A549 treated with CpdA at 1 μM for 4 hours (cell line): ENCODE results near the gene OR2AT4. TPM values are rescaled to one million over a fixed set of nuclear protein-coding genes. Genes with fewer than 3 reads are reported as not detected.

Source experiments
- total RNA-seq: library from RNA; stranded (reverse); fragments of 200-300 nt; extraction: Qiagen RNA extraction; gene quantifications from 5 replicates; pipeline ENCODE4 v1.2.3, GENCODE V29; 2022; ENCODE audit warnings: low read depth

The OR2AT4 gene
- total RNA-seq = 0.02 TPM in 1 of 5 replicates, not detected in the others

GRCh38 chr11:75096456-75097172, at the start of gene OR2AT4:
OR2AT4 (minus strand) TSS chr11:75096876.

Other genes starting within 250 kb of the OR2AT4 start
- gene XRRA1, start 147.8 kb downstream of the OR2AT4 start, total RNA-seq = 4.1 to 7.7 TPM (median 5.2 TPM) in 5 replicates
- 221 to 368 TPM (median 262 TPM) in 5 replicates for gene SPCS2, start 147.6 kb downstream of the OR2AT4 start, total RNA-seq
- gene NEU3, start 107.9 kb downstream of the OR2AT4 start, total RNA-seq = 2.7 to 5.4 TPM (median 4.1 TPM) in 5 replicates
- gene SLCO2B1, start 54.2 kb upstream of the OR2AT4 start, total RNA-seq = 3.3 to 6.7 TPM (median 4.1 TPM) in 5 replicates
- 0.15 to 0.35 TPM (median 0.20 TPM) in 5 replicates for gene TPBGL, start 143.9 kb upstream of the OR2AT4 start, total RNA-seq